Putamen (tissue), 1 donor: ENCODE measurements around the gene PLIN3.
"Not testable (repeated sequence)": the region's sequence is repeated elsewhere in the genome, so short reads cannot be mapped to it uniquely, and the experiment has no call there.

Experiments
- DNase-seq: peaks from one replicate; pipeline ENCODE4 v3.0.0-alpha.2; 2016; ENCODE audit warnings: low spot score

The PLIN3 gene

GRCh38 chr19:4807188-4807587, 60.3 kb downstream of the PLIN3 start:
- no peak for DNase-seq

- no peak for DNase-seq
Measured at GRCh38 chr19:4806384-4806783, 61.1 kb downstream of the PLIN3 start.

GRCh38 chr19:4805140-4805539, 62.3 kb downstream of the PLIN3 start:
- DNase-seq = not testable (repeated sequence)

- no peak for DNase-seq
Measured at GRCh38 chr19:4803736-4804695, 63.5 kb downstream of the PLIN3 start.

GRCh38 chr19:4802711-4803110, 64.8 kb downstream of the PLIN3 start:
- no peak for DNase-seq

GRCh38 chr19:4801085-4801619, 66.3 kb downstream of the PLIN3 start:
- no peak for DNase-seq

- DNase-seq = no peak
Measured at GRCh38 chr19:4800591-4801081, 66.8 kb downstream of the PLIN3 start.

- no peak for DNase-seq
Measured at GRCh38 chr19:4795400-4795799, 72.1 kb downstream of the PLIN3 start.

- no peak for DNase-seq
Measured at GRCh38 chr19:4794971-4795370, 72.5 kb downstream of the PLIN3 start.

- not testable (repeated sequence) for DNase-seq
Measured at GRCh38 chr19:4793278-4793677, 74.2 kb downstream of the PLIN3 start.

- not testable (repeated sequence) for DNase-seq
Measured at GRCh38 chr19:4792866-4793195, 74.6 kb downstream of the PLIN3 start.

- DNase-seq = not testable (repeated sequence)
Measured at GRCh38 chr19:4792019-4792865, 75.2 kb downstream of the PLIN3 start.

- peak; percentile 100 for DNase-seq
Measured at GRCh38 chr19:4791183-4792018, 76.1 kb downstream of the PLIN3 start, which contains the start of gene FEM1A. FEM1A (plus strand) TSS chr19:4791734; CDS start chr19:4791855, 121 bp downstream.
